ENCODE data around the gene DEFB132. TPM values are rescaled to one million over a fixed set of nuclear protein-coding genes. Genes with fewer than 3 reads are reported as not detected.

DEFB132 gene
- total and polyA plus RNA-seq, 2 donors (not counting 3 experiments of a cell fraction or from before 2014, with no cell fraction given) = not detected

GRCh38 chr20:278181-278580, 20.7 kb downstream of the DEFB132 start:
- Histone ChIP-seq H3K36me3 (ENCODE audit: control insufficient read depth in 2 of 2, extremely low read depth in 1 of 2, insufficient read depth in 2 of 2, low read length in 2 of 2) (peaks cover 2 to 36% of the 10 kb centered on the region in 2 experiments), H3K4me1 (ENCODE audit: control insufficient read depth, extremely low read depth, insufficient read depth, low read length) (no peaks in the 10 kb centered on the region), H3K4me3 (replicated peaks in 1 of 3; ENCODE audit: insufficient read depth in 1 of 3, low read depth in 1 of 3, low read length in 3 of 3) (no peak overlapping the region), H2AFZ (ENCODE audit: low read depth, low read length) (no peak overlapping the region), H3K27ac (ENCODE audit: insufficient read depth, low read depth, low read length) (no peak overlapping the region), H3K79me2 (ENCODE audit: control insufficient read depth, insufficient read depth, low read length) (no peaks in the 10 kb centered on the region), H4K20me1 (replicated peaks; ENCODE audit: control insufficient read depth, extremely low read depth, insufficient read depth, low read length) (no peaks in the 10 kb centered on the region), H3K9ac (replicated peaks; ENCODE audit: extremely low read depth, insufficient read depth, low read length) (no peak overlapping the region), H3K27me3 (ENCODE audit: control insufficient read depth in 2 of 2, insufficient read depth in 2 of 2, low read length in 2 of 2) (no peaks in the 10 kb centered on the region), H3K4me2 (ENCODE audit: insufficient read depth, low read length) (no peak overlapping the region), H3K9me3 (replicated peaks; ENCODE audit: control insufficient read depth, insufficient read depth, low read length) (no peaks in the 10 kb centered on the region), H3K9me1 (replicated peaks; ENCODE audit: control insufficient read depth, extremely low read depth, insufficient read depth, low read length) (no peaks in the 10 kb centered on the region)
- FAIRE-seq (no peak), DNase-seq (ENCODE audit: low read depth, low spot score) (no peak)
- ChIA-PET POLR2A (no interaction called here), CTCF (interaction anchor here (1.6 to 3.3 kb wide), 2 partner anchors 22 to 52 kb away, joined by 5 to 22 read pairs; no protein-coding TSS in a partner anchor)
- TF ChIP-seq POLR2A (IDR thresholded peaks at IDR 0.05; ENCODE audit: low read depth, low read length) = no peak
- no peak for TF ChIP-seq MYC (IDR thresholded peaks at IDR 0.05; ENCODE audit: low read depth, low read length)
- no peak for TF ChIP-seq MAX (IDR thresholded peaks at IDR 0.05; ENCODE audit: insufficient read depth, insufficient read length)
- no peak for TF ChIP-seq EZH2 (IDR thresholded peaks at IDR 0.05; ENCODE audit: borderline replicate concordance, low read depth, low read length, severe bottlenecking)
- TF ChIP-seq FOS (IDR thresholded peaks at IDR 0.05; ENCODE audit: borderline replicate concordance, insufficient read depth, low read length) = no peak
- no peak for TF ChIP-seq GATA2 (IDR thresholded peaks at IDR 0.05; ENCODE audit: insufficient read depth, insufficient read length, low read depth, low read length)
- BruUV-seq (replicated peaks) = no TSS peak
- dilution Hi-C loops (cut with MboI; ENCODE audit: extremely low pct_ligation_motif_present, low sequenced_read_pairs) = no loop called here
- intact Hi-C loops (cut with micrococcal nuclease) = no loop called here

Measured in endothelial cell of umbilical vein (primary cell).